GM12892 (cell line): ENCODE measurements around the gene RNU4-1. TPM values are rescaled to one million over a fixed set of nuclear protein-coding genes. Genes with fewer than 3 reads are reported as not detected.
"Not testable (repeated sequence)": the region's sequence is repeated elsewhere in the genome, so short reads cannot be mapped to it uniquely, and the experiment has no call there.

Experiments used
- DNase-seq: peaks from one replicate; pipeline ENCODE4 v3.0.0; 2011; ENCODE audit not compliant: insufficient read length
- FAIRE-seq: peaks from 2 replicates; lab custom pipeline; 2011; peaks lifted over from hg19 to GRCh38; lab: Jason Lieb, UNC
- POLR2A ChIP-seq: IDR thresholded peaks from 2 replicates; pipeline ENCODE4 v1.6.1; 2011; ENCODE audit warnings: low read depth, low read length, control low read depth
- POLR2AphosphoS5 ChIP-seq: IDR thresholded peaks from 2 replicates; pipeline ENCODE4 v1.6.1; 2011; ENCODE audit warnings: low read depth, low read length, control low read depth
- TAF1 ChIP-seq: IDR thresholded peaks from 2 replicates; pipeline ENCODE4 v1.6.1; 2011; ENCODE audit warnings: low read depth, mild to moderate bottlenecking, control low read depth, low read length, borderline replicate concordance
- polyA plus RNA-seq: library from polyadenylated mRNA; unstranded; fragments of >200 nt; gene quantifications from one replicate; pipeline ENCODE4 v1.2.1, GENCODE V29; 2012; ENCODE audit warnings: missing spikeins, inconsistent platforms; ENCODE audit not compliant: missing spikeins

Gene RNU4-1
- 3,072 TPM for polyA plus RNA-seq

DNA sequence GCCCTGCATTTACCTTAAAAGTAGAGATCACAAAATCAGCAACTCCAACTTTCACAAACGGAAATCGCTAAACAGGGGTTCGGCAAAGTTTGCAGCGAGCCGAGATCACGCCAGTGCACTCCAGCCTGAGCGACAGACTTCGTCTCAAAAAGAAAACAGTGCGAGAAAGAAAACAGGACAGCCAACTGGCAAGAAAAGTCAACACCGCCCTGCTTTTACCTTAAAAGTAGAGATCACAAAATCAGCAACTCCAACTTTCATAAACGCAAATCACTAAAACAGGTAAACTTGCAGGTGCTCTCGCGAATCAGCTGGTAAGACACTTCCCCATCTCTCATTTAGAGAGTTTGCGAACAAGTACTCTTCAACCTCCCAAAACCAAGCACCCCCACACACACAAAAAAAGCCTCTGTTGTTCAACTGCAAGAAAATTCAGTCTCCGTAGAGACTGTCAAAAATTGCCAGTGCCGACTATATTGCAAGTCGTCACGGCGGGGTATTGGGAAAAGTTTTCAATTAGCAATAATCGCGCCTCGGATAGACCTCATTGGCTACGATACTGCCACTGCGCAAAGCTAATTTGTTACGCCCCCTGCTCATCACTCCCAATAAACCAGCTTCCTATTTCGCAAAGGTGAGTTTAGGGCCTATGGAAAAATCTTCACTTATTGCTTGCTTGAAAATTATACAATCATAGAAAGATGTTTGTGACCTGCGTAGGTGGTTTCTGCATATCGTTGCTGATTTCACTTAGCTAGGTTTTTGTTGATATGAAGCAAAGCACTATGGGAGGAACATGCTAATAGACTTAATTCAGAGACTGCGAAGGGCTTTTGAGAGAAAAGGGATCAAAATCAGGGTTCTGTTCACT lies at the start of gene RNU4-1:
TSS of gene RNU4-1 (minus strand) at position 577 of the 871 bp plus-strand sequence.
- DNase-seq = no peak
- peak; percentile 100 for TF ChIP-seq POLR2AphosphoS5
- no peak for TF ChIP-seq TAF1
- peak; percentile 100 for TF ChIP-seq POLR2A
- peak; percentile 85 for FAIRE-seq

DNA sequence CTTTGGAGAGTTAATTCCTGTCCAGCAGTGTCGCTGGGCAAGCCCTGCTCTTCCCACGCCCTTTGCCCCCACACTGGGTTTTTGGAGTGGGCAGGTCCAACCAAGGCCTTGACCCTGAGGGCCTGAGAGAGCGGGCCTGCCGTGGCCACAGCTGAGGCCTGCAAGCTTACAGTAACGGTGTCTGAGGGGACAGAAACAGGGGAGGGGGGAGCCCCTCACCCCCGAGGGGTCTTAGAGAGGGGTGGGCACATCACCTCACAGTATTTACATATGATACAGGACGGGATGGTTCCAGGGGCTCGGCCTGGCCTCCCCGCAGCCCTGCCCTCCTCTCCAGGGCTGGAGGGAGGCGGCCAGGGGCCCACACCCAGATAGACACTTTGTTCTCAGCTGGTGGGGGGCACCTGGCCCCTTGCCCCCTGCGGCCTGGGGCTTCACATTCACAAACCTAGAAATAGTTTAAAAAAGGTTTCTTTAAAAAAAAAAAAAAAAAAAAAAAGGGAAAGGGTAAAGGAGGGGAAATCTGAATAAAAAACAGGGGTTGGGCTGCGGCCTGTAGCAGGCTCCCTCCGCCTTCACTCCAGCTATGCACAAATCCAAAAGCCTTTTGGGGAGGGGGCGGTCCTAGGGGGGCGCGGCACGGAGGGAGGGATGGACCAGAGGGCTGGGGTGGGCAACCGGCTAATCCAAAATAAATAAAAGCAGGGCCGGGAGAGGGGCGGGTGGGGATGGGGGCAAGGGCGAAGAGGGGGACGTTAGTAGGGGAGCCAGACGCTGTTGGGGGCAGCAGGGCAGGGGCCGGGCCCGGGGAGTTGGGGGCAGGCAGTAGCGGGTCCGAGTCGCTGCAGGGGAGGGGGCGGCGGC lies 49.4 kb upstream of the RNU4-1 start:
- TF ChIP-seq POLR2AphosphoS5 = no peak
- no peak for TF ChIP-seq POLR2A
- no peak for TF ChIP-seq TAF1
- DNase-seq = no peak
- no peak for FAIRE-seq

DNA sequence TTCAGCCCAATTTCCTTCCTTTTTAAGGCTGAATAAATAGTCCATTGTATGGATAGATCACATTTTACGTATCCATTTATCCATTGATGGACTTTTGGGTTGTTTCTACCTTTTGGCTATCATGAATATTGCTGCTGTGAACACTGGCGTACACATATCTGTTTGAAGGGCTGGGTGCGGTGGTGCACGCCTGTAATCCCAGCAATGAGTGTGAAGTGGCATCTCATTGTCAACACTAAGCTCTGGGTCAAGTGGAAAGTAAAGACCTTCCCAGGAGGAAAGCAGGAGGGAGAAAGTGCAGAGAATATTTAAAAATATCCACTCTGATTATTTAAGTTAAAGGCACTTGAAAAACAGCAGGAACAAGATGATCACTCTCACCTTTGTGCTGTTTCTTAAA lies 46.2 kb upstream of the RNU4-1 start:
- DNase-seq = no peak
- TF ChIP-seq POLR2A = no peak
- TF ChIP-seq POLR2AphosphoS5 = no peak
- no peak for TF ChIP-seq TAF1
- no peak for FAIRE-seq

DNA sequence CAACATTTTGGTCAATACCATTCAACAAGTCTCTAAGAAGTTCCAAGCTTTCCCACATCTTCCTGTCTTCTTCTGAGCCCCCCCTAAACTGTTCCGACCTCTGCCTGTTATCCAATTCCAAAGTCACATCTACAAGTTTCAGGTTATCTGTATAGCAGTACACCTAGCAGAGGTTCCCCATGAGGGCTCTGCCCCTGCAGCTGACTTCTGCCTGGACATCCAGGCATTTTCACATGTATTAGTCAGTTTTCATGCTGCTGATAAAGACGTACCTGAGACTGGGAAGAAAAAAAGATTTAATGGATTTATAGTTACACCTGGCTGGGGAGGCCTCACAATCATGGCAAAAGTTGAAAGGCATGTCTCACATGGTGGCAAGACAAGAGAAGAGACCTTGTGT lies 44.7 kb upstream of the RNU4-1 start:
- FAIRE-seq = no peak
- TF ChIP-seq POLR2AphosphoS5 (no peak), TAF1 (no peak), POLR2A (no peak)
- DNase-seq = no peak

DNA sequence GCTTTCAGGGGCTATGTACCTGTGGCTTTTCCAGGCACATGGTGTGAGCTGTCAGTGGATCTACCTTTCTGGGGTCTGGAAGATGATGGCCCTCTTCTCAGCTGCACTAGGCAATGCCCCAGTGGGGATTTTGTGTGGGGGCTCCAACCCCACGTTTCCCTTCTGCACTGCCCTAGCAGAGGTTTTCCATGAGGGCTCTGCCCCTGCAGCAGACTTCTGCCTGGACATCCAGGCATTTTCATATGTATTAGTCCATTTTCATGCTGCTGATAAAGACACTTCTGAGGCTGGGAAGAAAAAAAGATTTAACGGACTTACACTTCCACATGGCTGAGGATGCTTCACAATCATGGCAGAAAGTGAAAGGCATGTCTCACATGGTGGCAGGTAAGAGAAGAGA lies 43.4 kb upstream of the RNU4-1 start:
- not testable (repeated sequence) for FAIRE-seq, DNase-seq

DNA sequence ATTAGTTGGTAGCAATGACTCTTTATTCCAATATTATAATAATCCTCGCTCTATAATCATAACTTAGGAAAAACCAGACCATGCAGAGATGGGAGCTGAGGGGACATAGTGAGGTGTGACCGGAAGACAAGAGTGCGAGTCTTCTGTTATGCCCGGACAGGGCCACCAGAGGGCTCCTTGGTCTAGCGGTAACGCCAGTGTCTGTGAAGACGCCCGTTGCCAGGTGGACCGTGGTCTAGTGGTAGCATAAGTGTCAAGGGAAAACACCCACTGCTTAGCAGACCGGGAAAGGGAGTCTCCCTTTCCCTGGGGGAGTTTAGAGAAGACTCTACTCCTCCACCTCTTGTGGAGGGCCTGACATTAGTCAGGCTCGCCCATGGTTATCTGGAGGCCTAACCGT lies 42.4 kb upstream of the RNU4-1 start:
- not testable (repeated sequence) for FAIRE-seq, DNase-seq

DNA sequence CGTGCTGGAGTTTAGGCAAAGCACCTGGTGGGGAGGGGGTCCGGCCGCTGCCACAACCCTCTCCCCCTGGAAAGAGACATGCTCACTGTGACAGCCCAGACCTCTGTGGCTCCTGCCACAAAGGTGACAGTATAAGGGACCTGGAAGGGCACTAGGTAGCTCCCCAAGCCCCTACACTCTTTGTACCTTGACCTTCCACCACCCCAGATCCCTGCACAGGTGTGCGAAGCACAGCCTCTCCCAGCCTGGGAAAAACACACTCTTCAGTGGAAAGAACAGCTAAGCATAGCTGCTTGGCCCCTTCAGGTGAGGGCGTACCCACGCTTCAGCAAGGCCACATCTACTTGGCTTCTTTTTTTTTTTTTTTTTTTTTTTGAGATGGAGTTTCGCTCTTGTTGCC lies 39.5 kb upstream of the RNU4-1 start:
- FAIRE-seq = no peak
- no peak for DNase-seq
- no peak for TF ChIP-seq POLR2AphosphoS5
- TF ChIP-seq TAF1 = no peak
- no peak for TF ChIP-seq POLR2A

DNA sequence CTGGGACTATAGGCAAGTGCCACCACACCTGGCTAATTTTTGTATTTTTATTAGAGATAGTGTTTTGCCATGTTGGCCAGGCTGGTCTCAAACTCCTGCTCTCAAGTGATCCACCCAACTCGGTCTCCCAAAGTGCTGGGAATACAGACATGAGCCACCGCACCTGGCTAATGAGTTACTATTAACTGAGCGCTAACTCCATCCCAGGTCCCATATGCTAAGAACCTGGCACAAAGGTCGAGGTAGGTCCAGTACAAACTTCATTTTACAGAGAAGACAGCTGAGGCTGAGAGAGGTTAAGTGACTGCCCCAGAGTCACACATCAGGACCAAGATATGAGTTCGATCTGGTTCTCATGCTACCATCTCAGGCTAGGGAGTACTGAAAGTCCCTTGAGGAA lies 39.0 kb upstream of the RNU4-1 start:
- TF ChIP-seq POLR2AphosphoS5 (no peak), TAF1 (no peak), POLR2A (no peak)
- DNase-seq (no peak), FAIRE-seq (no peak)

DNA sequence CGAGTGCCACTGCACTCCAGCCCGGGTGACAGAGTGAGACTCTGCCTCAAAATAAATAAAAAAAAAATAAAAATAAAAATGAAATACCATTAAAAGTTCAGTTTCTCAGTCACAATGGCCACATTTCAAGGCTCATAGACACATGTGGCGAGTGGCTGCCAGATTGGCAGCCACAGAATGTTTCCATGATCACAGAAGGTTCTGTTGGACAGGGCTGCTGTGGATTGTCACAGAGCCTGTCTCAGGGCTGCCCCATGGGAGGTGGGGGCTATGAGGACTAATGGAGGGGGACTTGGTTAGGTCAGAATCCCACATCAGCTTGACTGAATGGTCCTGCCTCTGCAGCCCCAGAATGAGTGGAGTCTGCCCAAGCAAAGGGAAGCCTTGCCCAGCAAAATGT lies 38.4 kb upstream of the RNU4-1 start:
- FAIRE-seq (no peak), DNase-seq (no peak)
- no peak for TF ChIP-seq POLR2A
- TF ChIP-seq POLR2AphosphoS5 = no peak
- TF ChIP-seq TAF1 = no peak

DNA sequence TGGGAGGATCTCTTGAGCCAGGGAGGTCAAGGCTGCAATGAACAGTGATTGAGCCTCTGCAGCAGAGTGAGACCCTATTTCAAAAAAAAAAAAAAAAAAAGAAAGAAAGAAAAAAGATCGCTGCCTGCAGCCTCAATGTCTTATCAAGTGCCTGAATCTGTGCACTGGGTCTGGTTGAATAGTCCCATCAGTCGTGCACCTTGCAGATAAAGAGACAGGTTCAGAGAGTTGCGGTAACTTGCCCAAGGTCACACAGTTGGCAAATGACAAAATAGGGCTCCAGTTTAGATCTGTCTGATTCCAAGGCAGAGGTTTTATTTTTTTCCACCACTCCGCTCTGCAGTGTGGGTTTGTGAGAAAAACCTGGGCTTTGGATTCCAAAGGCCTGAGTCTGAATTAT lies 35.2 kb upstream of the RNU4-1 start:
- TF ChIP-seq TAF1 (no peak), POLR2A (no peak), POLR2AphosphoS5 (no peak)
- FAIRE-seq (no peak), DNase-seq (no peak)

DNA sequence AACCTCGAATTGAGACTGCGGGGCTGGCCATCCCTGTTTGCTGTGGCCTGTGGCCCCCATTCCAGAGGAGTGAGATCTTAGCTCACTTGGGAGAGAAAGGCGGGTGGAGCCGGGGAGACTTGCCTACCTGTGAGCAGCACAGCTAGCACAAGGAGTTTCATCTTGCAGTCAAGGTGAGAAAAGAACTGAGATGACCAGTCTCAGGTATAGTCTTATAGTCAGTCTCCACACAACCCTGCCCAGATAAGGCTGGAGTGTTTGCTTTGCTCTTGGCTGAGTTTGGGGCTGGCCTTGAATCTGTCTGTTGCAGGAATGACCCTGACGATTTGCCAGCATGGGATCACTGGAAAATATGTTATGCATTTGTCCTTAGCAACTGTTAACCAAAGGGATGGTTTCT lies 34.6 kb upstream of the RNU4-1 start, which contains the start of gene PLA2G1B:
TSS of gene PLA2G1B (minus strand) at position 187 of the 400 bp plus-strand sequence. CDS start at position 161, 26 bp downstream.
- DNase-seq (no peak), FAIRE-seq (no peak)
- TF ChIP-seq POLR2AphosphoS5 (no peak), POLR2A (no peak), TAF1 (no peak)

DNA sequence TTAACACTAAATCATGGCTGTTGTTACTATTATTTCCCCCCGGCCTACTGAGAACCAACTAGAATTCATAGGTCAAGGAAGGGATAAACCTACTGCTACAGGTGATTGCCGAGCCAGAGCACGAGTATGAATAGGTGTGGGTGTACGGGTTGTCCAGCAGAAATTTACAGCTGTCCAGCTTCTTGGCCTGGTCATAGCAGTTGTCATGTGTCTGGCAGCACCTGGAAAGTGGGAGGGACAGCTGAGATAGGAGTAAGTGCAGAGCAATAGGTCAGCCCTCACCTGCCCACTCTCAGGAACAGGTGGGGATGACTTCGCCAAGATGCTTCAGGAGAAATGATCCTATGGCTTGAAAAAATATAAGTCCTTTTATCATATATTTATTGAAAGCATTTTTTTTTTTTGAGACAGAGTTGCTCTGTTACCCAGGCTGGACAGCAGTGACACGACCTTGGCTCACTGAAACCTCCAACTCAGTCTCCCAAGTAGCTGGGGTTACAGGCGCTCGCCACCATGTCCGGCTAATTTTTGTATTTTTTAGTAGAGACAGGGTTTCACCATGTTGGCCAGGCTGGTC lies 31.9 kb upstream of the RNU4-1 start:
- TF ChIP-seq POLR2AphosphoS5 = no peak
- TF ChIP-seq POLR2A = no peak
- TF ChIP-seq TAF1 = no peak
- DNase-seq (no peak), FAIRE-seq (no peak)
